ENCODE results near the gene OPCML.

GRCh38 chr11:133576351-133576750 is 44.0 kb upstream of the OPCML start:
- TF ChIP-seq CTCF (IDR thresholded peaks at IDR 0.05), result peak; percentile 54
- TF ChIP-seq TCF7L2 (IDR thresholded peaks at IDR 0.05; ENCODE audit: low read depth, low read length), result no peak
- no peak for TF ChIP-seq SIN3A (IDR thresholded peaks at IDR 0.05; ENCODE audit: borderline replicate concordance, insufficient read depth, low read depth, low read length)
- no peak for TF ChIP-seq POLR2AphosphoS5 (IDR thresholded peaks at IDR 0.05; ENCODE audit: low read depth, low read length)
